ENCODE results near the gene ARHGEF28. TPM values are rescaled to one million over a fixed set of nuclear protein-coding genes. Genes with fewer than 3 reads are reported as not detected.

Gene ARHGEF28
- total and polyA plus RNA-seq, 2 of the 4 experiments (the other 2 are of a cell fraction) = 3.6 to 16.0 TPM

DNA sequence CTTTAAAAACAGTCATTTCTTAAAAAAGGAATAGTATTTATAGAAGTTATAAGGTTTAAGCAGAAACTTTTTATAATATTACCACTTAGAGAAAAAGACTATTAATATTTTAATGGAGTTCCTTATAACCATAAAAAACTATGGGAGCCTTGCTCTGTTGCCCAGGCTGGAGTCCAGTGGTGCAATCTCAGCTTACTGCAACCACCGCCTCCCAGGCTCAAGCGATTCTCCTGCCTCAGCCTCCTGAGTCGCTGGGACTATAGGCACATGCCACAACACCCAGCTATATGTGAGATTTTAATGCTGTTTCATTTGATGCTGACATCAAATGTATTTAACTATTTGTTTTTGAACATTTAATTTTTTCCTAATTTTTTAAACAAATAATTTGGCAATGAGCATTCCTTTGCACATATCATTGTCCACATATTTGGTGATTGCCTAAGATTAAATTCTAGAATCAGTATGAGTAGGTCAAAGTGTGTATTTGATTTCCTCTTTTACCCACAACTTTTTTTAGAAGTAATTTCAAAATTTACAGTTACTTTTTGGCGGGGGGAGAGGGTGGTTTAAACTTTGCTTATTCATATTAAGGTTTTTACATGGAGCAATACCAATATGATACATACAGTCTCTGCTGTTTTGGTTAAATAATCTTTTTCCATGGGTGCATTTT lies 235.5 kb downstream of the ARHGEF28 start:
- Histone ChIP-seq H2AK5ac (ENCODE audit: low read depth, low read length) (0 out of 2 replicates have a peak overlapping the region, but pooled peaks have one; percentile 14), H3K18ac (ENCODE audit: low read depth, low read length) (peak overlapping the region; percentile 9; the same call in 1 of the 2 replicates), H3K9me1 (ENCODE audit: insufficient read depth, low read length) (peaks cover 9% of the 10 kb centered on the region), H4K91ac (ENCODE audit: insufficient read depth, low read depth, low read length) (no peak overlapping the region; the same call in 1 of the 2 replicates), H3K36me3 (ENCODE audit: control insufficient read depth, insufficient read depth, low read length) (peaks cover 3% of the 10 kb centered on the region), H3K4me1 (ENCODE audit: control insufficient read depth, insufficient read depth, low read length) (peaks cover 2% of the 10 kb centered on the region), H3K27ac (ENCODE audit: insufficient read depth, low read length) (peak overlapping the region; percentile 60; the same call in 1 of the 2 replicates), H3K23ac (ENCODE audit: low read depth, low read length) (no peak overlapping the region), H3K9ac (ENCODE audit: low read depth, low read length) (no peak overlapping the region), H3K4me2 (ENCODE audit: low read depth, low read length) (no peak overlapping the region), H3K4ac (ENCODE audit: low read depth, low read length) (no peak overlapping the region), H4K8ac (ENCODE audit: low read depth in 2 of 2, low read length in 2 of 2) (no peak overlapping the region; a peak in 1 of 4 replicates), H3K27me3 (ENCODE audit: control insufficient read depth, insufficient read depth, low read length) (no peaks in the 10 kb centered on the region), H4K5ac (ENCODE audit: low read depth, low read length) (peak overlapping the region; percentile 82; the same call in 1 of the 2 replicates), H3K9me3 (ENCODE audit: control insufficient read depth, insufficient read depth, low read length) (no peaks in the 10 kb centered on the region), H2BK20ac (ENCODE audit: low read depth, low read length) (no peak overlapping the region), H3K4me3 (ENCODE audit: insufficient read depth, low read depth, low read length) (no peak overlapping the region), H2BK120ac (ENCODE audit: low read depth, low read length) (no peak overlapping the region), H2AFZ (replicated peaks; ENCODE audit: low read length, poor library complexity) (no peak overlapping the region), H3K56ac (ENCODE audit: extremely low read depth, insufficient read depth, low read length) (no peak overlapping the region), H2BK5ac (ENCODE audit: low read depth, low read length, poor library complexity, severe bottlenecking) (no peak overlapping the region), H2BK15ac (ENCODE audit: low read depth, low read length) (no peak overlapping the region), H3K79me1 (ENCODE audit: low read depth in 1 of 2, low read length in 2 of 2) (peaks cover 0 to 3% of the 10 kb centered on the region in 2 experiments; a peak in 1 of 4 replicates), H3K14ac (replicated peaks; ENCODE audit: low read depth, low read length) (no peak overlapping the region), H2AK9ac (replicated peaks; ENCODE audit: low read depth, low read length, poor library complexity) (no peak overlapping the region), H4K20me1 (ENCODE audit: insufficient read depth, low read length) (no peaks in the 10 kb centered on the region)
- TF ChIP-seq, protein P1, sequence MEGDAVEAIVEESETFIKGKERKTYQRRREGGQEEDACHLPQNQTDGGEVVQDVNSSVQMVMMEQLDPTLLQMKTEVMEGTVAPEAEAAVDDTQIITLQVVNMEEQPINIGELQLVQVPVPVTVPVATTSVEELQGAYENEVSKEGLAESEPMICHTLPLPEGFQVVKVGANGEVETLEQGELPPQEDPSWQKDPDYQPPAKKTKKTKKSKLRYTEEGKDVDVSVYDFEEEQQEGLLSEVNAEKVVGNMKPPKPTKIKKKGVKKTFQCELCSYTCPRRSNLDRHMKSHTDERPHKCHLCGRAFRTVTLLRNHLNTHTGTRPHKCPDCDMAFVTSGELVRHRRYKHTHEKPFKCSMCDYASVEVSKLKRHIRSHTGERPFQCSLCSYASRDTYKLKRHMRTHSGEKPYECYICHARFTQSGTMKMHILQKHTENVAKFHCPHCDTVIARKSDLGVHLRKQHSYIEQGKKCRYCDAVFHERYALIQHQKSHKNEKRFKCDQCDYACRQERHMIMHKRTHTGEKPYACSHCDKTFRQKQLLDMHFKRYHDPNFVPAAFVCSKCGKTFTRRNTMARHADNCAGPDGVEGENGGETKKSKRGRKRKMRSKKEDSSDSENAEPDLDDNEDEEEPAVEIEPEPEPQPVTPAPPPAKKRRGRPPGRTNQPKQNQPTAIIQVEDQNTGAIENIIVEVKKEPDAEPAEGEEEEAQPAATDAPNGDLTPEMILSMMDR (conservative IDR thresholded peaks at IDR 0.05; ENCODE audit: low read depth, low read length) = no peak
- TF ChIP-seq CEBPB (IDR thresholded peaks at IDR 0.05; ENCODE audit: low read depth, low read length) (0 out of 2 replicates have a peak, but pooled peaks have one; percentile 11), POLR2A (IDR thresholded peaks at IDR 0.05; ENCODE audit: low read depth, low read length) (no peak), RAD21 (IDR thresholded peaks at IDR 0.05; ENCODE audit: low read length) (no peak)
- TF ChIP-seq, protein P2, sequence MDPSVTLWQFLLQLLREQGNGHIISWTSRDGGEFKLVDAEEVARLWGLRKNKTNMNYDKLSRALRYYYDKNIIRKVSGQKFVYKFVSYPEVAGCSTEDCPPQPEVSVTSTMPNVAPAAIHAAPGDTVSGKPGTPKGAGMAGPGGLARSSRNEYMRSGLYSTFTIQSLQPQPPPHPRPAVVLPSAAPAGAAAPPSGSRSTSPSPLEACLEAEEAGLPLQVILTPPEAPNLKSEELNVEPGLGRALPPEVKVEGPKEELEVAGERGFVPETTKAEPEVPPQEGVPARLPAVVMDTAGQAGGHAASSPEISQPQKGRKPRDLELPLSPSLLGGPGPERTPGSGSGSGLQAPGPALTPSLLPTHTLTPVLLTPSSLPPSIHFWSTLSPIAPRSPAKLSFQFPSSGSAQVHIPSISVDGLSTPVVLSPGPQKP (IDR thresholded peaks at IDR 0.05; ENCODE audit: borderline replicate concordance, low read depth, low read length) = no peak
- in situ Hi-C loops (cut with MboI; ENCODE audit: low sequenced_read_pairs) = no loop called here
- 100% methylated on average over 1 of the region's 4 CpGs; no CpG with 5 or more reads in 1 of the 2 experiments for WGBS, 2 experiments (ENCODE audit: extremely low coverage in 2 of 2, insufficient read length in 1 of 2)
- ChIA-PET POLR2A (ENCODE audit: unreplicated experiment) (no interaction called here), CTCF (interaction anchor here (0.6 kb wide), 1 partner anchor 17 kb away, joined by 5 read pairs; no protein-coding TSS in a partner anchor)
- dilution Hi-C loops (cut with HindIII; ENCODE audit: low sequenced_read_pairs, unreplicated experiment) = no loop called here
- BruUV-seq (replicated peaks) = no TSS peak
- ATAC-seq (ENCODE audit: low read depth) (peak; percentile 59), DNase-seq (no peak)
- intact Hi-C loops (cut with micrococcal nuclease) = no loop called here
